Stimulated activated memory B cell treated with anti-CD40 and anti-IgM and Interleukin-4, amounts not matched to agents 10 μg/mL and 1 μg/mL and 100 μg/mL, for 72 hours (primary cell): ENCODE data around the gene DCLRE1C.
"Not testable (repeated sequence)": the region's sequence is repeated elsewhere in the genome, so short reads cannot be mapped to it uniquely, and the experiment has no call there.

Experiments used
- ATAC-seq: fragments of 150-1000 bp; cut with Tn5 transposase; 2 replicates; pipeline ENCODE4 v1.10.0; 2021
- H3K27ac Mint-ChIP-seq: one replicate; pipeline ENCODE4 v1.8.0; 2022; ENCODE audit warnings: mild to moderate bottlenecking, mixed read lengths
- H3K27me3 Mint-ChIP-seq: one replicate; pipeline ENCODE4 v1.8.0; 2022; ENCODE audit warnings: mixed read lengths
- H3K36me3 Mint-ChIP-seq: one replicate; pipeline ENCODE4 v1.8.0; 2022; ENCODE audit warnings: mixed read lengths
- H3K4me1 Mint-ChIP-seq: one replicate; pipeline ENCODE4 v1.8.0; 2022; ENCODE audit warnings: mixed read lengths
- H3K4me3 Mint-ChIP-seq: one replicate; pipeline ENCODE4 v1.8.0; 2022; ENCODE audit warnings: mild to moderate bottlenecking, moderate library complexity, mixed read lengths
- H3K9me3 Mint-ChIP-seq: one replicate; pipeline ENCODE4 v1.8.0; 2022; ENCODE audit warnings: mixed read lengths

Gene DCLRE1C

DNA sequence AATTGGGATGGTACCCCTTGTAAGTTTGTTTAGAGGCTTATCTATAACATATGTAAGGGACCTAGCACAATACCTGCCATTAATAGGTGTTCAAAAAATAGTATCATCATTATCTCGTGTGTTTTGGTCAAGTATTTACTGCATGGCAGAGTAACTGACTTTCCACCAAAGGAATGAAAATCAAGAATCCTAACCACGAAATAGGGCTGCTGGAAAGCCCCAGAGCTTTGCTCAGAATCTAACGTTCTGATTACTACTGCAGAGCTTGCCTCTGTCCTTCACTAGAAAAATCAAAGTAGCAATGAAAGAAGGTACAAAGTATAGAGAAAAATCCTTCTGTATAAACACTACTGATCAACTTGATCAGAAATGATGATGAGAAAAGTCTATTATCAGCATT is 34.9 kb downstream of the DCLRE1C start:
- Mint-ChIP-seq H3K4me1 (peaks cover 14% of the 10 kb centered on the region), H3K9me3 (no peaks in the 10 kb centered on the region), H3K4me3 (no peak overlapping the region), H3K27me3 (no peaks in the 10 kb centered on the region), H3K36me3 (peaks cover 92% of the 10 kb centered on the region), H3K27ac (no peak overlapping the region)
- no peak for ATAC-seq

DNA sequence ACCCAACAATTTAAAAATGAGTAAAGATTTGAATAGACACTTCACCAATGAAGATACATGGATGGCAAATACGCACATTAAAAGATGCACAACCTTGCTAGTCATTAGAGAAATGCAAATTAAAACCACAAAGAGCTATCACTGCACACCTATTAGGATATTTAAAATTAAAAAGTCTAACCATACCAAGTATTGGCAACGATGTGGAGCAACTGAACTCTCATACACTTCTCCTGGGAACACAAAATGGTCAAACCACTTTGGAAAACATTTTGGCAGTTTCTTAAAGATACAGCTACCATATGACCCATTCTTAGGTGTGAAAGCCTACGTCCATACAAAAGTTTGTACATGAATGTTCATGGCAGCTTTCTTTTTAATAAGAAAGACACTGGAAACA is 36.1 kb downstream of the DCLRE1C start:
- H3K36me3 Mint-ChIP-seq, result peaks cover 95% of the 10 kb centered on the region
- no peak for ATAC-seq
- no peaks in the 10 kb centered on the region for H3K9me3 Mint-ChIP-seq

DNA sequence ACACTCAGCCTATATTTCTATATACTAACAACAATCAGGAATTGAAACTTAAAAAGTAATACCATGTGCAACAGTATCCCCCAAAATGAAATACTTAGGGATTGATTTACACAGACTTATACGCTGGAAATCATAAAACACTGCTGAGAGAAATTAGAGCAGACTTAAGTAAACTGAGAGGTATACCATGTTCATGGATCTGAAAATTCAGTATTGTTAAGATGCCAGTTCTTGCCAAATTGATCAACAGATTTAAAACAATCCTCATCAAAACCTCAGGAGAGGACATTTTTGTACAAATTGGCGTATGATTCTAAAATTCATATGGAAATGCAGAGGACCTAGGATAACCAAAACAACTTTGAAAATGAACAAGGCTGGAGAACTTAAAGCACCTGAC is 37.3 kb downstream of the DCLRE1C start:
- Mint-ChIP-seq H3K4me1 (peaks cover 14% of the 10 kb centered on the region), H3K27ac (no peak overlapping the region), H3K27me3 (no peaks in the 10 kb centered on the region), H3K4me3 (no peak overlapping the region), H3K36me3 (peaks cover 94% of the 10 kb centered on the region), H3K9me3 (no peaks in the 10 kb centered on the region)
- ATAC-seq, result no peak

More for the DNA sequence above, 36.1 kb downstream of the DCLRE1C start:
- Mint-ChIP-seq H3K27me3 (no peaks in the 10 kb centered on the region), H3K4me1 (peaks cover 14% of the 10 kb centered on the region), H3K27ac (no peak overlapping the region), H3K4me3 (no peak overlapping the region)

DNA sequence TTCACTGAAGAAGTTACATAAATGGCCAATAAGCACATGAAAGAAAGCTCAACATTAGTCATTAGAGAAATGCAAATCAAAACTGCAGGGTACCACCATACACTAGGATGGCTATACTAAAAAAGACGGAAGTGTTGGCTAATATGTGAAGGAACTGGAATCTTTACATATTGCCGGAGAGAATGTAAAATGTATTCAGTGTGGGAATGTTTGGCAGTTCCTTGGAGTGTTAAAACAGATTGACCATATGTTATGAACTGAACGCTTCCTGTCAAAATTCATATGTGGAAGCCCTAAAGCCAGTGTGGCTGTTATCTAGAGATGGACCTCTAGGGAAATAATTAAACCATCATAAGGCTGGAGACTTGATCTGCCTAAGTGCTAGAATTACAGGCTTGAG is 42.1 kb downstream of the DCLRE1C start:
- no peak overlapping the region for H3K27ac Mint-ChIP-seq
- peaks cover 90% of the 10 kb centered on the region for H3K36me3 Mint-ChIP-seq
- ATAC-seq, result no peak
- no peak overlapping the region for H3K4me3 Mint-ChIP-seq
- peaks cover 14% of the 10 kb centered on the region for H3K4me1 Mint-ChIP-seq
- no peaks in the 10 kb centered on the region for H3K9me3 Mint-ChIP-seq
- H3K27me3 Mint-ChIP-seq, result no peaks in the 10 kb centered on the region

DNA sequence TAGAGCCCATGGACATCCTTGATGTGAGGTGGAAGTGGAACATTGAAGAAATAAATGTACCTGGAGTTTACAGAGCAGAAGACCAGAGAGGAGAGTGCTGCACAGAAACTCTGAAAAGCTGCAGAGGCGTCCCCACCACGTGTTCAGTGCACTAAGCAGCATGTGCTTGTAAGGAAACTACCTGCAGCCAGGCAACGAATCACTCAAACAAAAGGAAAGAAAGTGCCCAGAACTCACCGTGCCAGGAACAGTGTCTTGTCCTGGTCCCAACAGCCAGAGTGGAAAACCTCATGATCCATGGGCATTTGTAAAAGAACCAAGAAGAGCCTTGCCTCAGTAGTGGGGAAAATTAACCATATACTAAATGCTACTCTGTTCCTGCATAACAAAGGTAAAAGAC is 42.9 kb downstream of the DCLRE1C start:
- no peak overlapping the region for H3K4me3 Mint-ChIP-seq
- ATAC-seq, result no peak
- peaks cover 82% of the 10 kb centered on the region for H3K36me3 Mint-ChIP-seq
- no peaks in the 10 kb centered on the region for H3K9me3 Mint-ChIP-seq
- H3K27ac Mint-ChIP-seq, result no peak overlapping the region
- H3K4me1 Mint-ChIP-seq, result peaks cover 11% of the 10 kb centered on the region
- no peaks in the 10 kb centered on the region for H3K27me3 Mint-ChIP-seq

DNA sequence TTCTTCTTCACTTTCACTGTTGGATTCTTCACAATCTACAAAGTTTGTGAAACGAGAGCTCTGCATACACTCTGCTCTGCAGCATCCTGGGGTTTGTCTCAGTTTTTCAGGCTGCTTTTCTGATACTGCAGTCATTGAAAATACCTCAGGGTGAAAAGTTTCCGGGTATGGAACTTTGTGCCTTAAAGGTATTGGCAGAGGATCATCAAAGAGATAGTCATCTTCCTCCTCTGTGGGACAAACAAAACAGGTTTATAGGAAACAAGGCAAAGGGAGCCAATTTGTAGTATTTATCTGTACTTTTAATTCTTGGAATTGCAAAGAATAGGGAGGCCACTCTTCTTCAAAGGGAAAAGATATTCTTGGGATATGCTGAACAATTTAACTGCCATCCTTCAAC is 44.8 kb downstream of the DCLRE1C start:
- ATAC-seq, result no peak
- H3K9me3 Mint-ChIP-seq, result no peaks in the 10 kb centered on the region
- H3K27ac Mint-ChIP-seq, result no peak overlapping the region
- H3K36me3 Mint-ChIP-seq, result peaks cover 68% of the 10 kb centered on the region
- no peaks in the 10 kb centered on the region for H3K4me1 Mint-ChIP-seq
- no peak overlapping the region for H3K4me3 Mint-ChIP-seq
- H3K27me3 Mint-ChIP-seq, result no peaks in the 10 kb centered on the region

DNA sequence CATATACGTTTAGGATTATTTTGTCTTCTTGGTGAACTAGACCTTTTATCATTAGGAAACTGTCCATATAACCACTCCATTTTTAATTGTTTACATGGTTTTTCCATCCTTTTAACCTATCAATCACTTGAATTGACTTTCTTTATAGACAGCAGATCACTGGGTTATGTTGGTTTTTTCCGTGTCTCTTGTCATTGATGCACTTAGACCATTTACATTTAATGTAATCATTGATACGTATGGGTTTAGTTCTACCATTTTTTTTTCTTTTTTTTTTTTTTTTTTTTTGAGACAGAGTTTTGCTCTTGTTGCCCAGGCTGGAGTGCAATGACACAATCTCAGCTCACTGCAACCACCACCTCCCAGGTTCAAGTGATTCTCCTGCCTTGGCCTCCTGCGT is 46.3 kb downstream of the DCLRE1C start:
- not testable (repeated sequence) for H3K9me3 Mint-ChIP-seq
- H3K36me3 Mint-ChIP-seq, result peaks cover 54% of the 10 kb centered on the region

DNA sequence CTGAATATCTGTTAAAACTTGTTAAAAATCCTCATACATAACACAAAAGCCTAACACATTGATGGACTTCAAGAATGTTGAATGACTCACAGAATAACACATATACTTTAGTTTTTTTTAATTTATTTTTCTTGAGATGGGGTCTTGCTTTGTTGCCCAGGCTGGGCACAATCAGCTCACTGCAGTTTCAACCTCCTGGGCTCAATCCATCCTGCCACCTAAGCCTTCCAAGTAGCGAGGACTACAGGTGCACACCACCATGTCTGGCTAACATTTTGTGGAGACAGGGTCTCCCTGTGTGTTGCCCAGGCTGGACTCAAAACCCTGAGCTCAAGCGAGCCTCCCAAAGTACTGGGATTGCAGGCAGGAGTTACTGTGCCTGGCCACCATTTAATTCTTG is 47.1 kb downstream of the DCLRE1C start:
- Mint-ChIP-seq H3K4me3 (no peak overlapping the region), H3K27ac (no peak overlapping the region), H3K4me1 (no peaks in the 10 kb centered on the region), H3K27me3 (no peaks in the 10 kb centered on the region), H3K9me3 (no peaks in the 10 kb centered on the region), H3K36me3 (peaks cover 46% of the 10 kb centered on the region)
- no peak for ATAC-seq

More for the DNA sequence above, 46.3 kb downstream of the DCLRE1C start:
- H3K4me3 Mint-ChIP-seq, ATAC-seq, H3K27me3 Mint-ChIP-seq, H3K27ac Mint-ChIP-seq, H3K4me1 Mint-ChIP-seq: not testable (repeated sequence)

DNA sequence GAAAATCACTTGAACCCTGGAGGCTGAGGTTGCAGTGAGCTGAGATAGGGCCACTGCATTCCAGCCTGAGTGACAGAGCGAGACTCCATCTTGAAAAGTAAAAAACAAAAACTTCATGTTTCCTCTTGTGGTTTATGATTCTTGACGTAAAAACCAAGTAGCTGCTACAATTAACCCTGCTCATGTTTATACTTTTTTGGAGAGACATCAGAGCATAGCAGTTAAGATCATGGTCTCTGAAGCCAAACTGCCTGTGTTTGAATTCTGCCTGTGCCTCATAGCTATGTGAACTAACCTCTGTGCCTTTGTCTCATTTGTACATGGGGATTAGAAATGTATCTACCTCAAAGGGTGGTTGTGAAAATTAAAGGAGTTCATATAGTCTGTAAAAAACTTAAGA is 48.0 kb downstream of the DCLRE1C start:
- no peak for ATAC-seq
- H3K4me3 Mint-ChIP-seq, result no peak overlapping the region
- no peak overlapping the region for H3K27ac Mint-ChIP-seq
- no peaks in the 10 kb centered on the region for H3K27me3 Mint-ChIP-seq
- H3K36me3 Mint-ChIP-seq, result peaks cover 37% of the 10 kb centered on the region
- H3K9me3 Mint-ChIP-seq, result no peaks in the 10 kb centered on the region
- H3K4me1 Mint-ChIP-seq, result no peaks in the 10 kb centered on the region

DNA sequence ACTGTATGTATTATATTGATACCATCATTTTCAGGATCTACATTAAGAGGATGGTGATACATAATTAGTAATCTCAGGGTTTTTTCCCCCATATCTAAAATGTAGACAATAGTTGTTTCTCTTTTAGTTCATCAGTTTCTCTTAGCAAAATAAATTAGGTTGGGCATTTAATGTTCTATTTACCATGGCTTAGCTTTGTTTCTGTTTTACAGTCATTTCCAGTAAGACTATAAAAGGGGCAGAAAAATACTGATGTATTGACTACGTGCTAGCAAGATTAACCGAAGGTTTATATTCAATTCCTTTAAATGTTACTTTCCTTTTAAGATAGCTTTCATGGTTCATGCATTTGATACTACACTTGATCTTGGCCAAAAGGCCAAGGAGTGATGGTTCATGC is 49.0 kb downstream of the DCLRE1C start:
- no peak overlapping the region for H3K27ac Mint-ChIP-seq
- H3K4me3 Mint-ChIP-seq, result no peak overlapping the region
- H3K9me3 Mint-ChIP-seq, result no peaks in the 10 kb centered on the region
- no peaks in the 10 kb centered on the region for H3K27me3 Mint-ChIP-seq
- no peaks in the 10 kb centered on the region for H3K4me1 Mint-ChIP-seq
- ATAC-seq, result no peak
- peaks cover 27% of the 10 kb centered on the region for H3K36me3 Mint-ChIP-seq

DNA sequence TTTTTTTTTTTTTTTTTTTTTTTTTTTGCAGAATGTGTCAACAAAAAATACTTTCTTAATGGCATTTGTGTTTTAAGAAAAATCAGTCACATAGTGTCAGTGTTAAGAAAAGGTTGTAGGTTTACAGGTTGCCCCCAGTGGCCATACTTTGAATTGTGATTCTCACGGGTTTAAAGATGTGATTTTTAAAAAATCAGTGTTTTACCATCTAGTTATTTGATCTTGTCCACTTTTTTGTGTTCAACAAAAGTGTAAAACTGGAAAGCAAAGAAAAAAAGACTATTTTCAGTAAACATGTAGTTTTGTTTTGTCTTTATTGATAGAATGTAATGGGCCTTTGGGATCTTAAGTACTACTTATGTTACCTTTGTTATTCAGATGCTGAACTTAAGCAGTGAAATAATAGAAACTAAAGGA is 49.6 kb downstream of the DCLRE1C start:
- H3K27me3 Mint-ChIP-seq, result no peaks in the 10 kb centered on the region
- H3K9me3 Mint-ChIP-seq, result no peaks in the 10 kb centered on the region
- H3K4me1 Mint-ChIP-seq, result no peaks in the 10 kb centered on the region
- peaks cover 24% of the 10 kb centered on the region for H3K36me3 Mint-ChIP-seq
- no peak overlapping the region for H3K27ac Mint-ChIP-seq
- no peak overlapping the region for H3K4me3 Mint-ChIP-seq
- peak; percentile 48 for ATAC-seq

DNA sequence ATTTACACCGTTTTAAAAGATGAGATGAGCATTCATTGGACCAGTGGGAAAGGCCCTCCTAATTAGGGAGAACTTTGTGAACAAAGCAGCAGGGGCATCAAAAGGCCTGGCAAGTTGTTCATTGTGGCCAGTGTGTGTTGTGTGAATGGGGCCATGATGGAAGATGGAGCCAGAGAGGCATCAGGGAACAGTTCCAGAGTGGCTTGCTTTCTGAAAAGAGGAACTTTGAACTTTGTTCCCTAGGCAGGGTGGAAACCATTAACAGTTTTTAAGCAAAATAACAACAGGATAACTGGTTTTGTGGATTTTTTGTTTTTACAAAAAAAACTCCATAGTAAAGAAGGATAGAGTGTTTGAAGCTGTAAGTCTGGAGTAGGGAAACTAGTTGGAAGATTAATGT is 62.7 kb downstream of the DCLRE1C start:
- Mint-ChIP-seq H3K4me3 (no peak overlapping the region), H3K9me3 (no peaks in the 10 kb centered on the region), H3K27me3 (no peaks in the 10 kb centered on the region), H3K36me3 (no peaks in the 10 kb centered on the region), H3K4me1 (peaks cover 6% of the 10 kb centered on the region), H3K27ac (no peak overlapping the region)
- no peak for ATAC-seq

DNA sequence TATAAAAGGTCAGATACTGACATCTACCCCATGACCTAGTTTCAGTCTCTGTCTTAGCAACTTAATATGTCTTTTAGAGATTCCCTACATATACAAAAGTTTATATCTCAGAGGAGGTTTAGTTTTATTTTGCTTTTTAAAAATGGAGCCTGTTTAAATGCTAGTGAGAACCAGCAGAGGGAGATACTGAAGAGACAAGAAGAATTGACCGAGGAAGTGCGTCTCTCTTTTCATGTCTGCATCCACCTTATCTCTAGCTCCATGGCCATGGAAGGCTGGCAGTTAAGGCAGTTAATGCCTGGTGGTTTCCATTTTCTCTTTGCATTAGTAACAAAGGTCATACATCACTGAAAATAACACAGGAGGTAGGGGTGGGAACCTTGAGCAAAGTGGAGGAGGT is 64.6 kb downstream of the DCLRE1C start:
- Mint-ChIP-seq H3K4me3 (peak overlapping the region; percentile 20), H3K36me3 (no peaks in the 10 kb centered on the region), H3K9me3 (no peaks in the 10 kb centered on the region), H3K27me3 (no peaks in the 10 kb centered on the region), H3K4me1 (peaks cover 6% of the 10 kb centered on the region), H3K27ac (no peak overlapping the region)
- ATAC-seq, result no peak

DNA sequence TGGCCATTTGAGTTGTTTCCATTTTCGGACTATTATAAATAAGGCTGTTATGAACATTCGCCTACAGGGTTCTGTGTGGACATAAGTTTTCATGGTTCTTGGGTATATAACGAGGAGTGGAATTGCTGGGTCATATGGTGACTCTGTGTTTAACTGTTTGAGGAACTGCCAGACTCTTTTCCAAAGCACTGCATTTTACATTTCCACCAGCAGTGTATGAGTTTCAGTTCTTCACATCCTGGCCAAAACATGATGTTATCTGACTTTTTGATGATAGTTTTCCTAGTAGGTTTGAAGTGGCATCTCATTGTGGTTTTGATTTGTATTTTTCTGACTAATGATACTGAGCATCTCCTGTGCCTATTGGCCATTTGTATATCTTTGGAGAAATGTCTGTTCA is 69.8 kb downstream of the DCLRE1C start:
- peaks cover 8% of the 10 kb centered on the region for H3K36me3 Mint-ChIP-seq
- H3K9me3 Mint-ChIP-seq, result no peaks in the 10 kb centered on the region
- no peak for ATAC-seq
- H3K4me1 Mint-ChIP-seq, result peaks cover 11% of the 10 kb centered on the region
- H3K27ac Mint-ChIP-seq, result no peak overlapping the region
- no peaks in the 10 kb centered on the region for H3K27me3 Mint-ChIP-seq
- H3K4me3 Mint-ChIP-seq, result no peak overlapping the region

DNA sequence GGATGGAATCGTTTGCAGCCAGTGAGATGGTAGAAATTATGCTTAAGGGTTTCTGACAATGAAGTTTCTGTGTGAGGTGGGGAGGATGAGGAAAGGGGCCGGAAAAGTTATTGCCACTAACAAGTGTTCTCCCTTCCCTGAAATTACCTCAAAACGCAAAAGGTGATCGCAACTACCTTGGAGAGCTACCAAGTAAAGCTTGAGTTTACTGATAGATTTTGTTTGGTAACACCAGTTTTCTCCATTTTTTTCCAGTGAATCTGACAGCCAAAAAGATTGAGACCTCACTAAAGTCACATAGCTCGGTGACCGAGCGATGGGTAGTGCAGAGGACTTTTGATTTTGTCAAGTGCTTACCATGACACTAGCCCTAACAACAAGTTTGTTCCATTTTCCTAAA is 73.7 kb downstream of the DCLRE1C start:
- H3K4me3 Mint-ChIP-seq, result peak overlapping the region; percentile 92
- H3K27me3 Mint-ChIP-seq, result no peaks in the 10 kb centered on the region
- H3K9me3 Mint-ChIP-seq, result no peaks in the 10 kb centered on the region
- ATAC-seq, result no peak
- H3K27ac Mint-ChIP-seq, result no peak overlapping the region
- H3K4me1 Mint-ChIP-seq, result peaks cover 35% of the 10 kb centered on the region
- H3K36me3 Mint-ChIP-seq, result peaks cover 8% of the 10 kb centered on the region

DNA sequence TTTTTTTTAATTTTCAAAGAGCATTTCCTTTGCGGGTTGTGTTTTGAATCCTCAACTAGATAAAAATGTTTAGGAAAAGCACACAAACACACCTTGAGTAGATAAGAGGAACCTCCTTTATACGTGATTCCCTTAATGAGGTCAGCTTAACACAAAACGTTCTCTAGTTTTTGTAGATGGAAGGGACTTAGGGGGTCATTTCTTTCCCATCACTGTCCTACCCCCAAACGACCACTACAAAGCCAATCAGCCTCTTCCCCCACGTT is 74.0 kb downstream of the DCLRE1C start:
- no peak for ATAC-seq
- Mint-ChIP-seq H3K4me3 (peak overlapping the region; percentile 92), H3K4me1 (peaks cover 35% of the 10 kb centered on the region), H3K27ac (peak overlapping the region; percentile 90), H3K36me3 (peaks cover 8% of the 10 kb centered on the region), H3K27me3 (no peaks in the 10 kb centered on the region), H3K9me3 (no peaks in the 10 kb centered on the region)
